GM18873 (cell line): ENCODE measurements around the gene CACNA1S.

Source experiments
- ATAC-seq: cut with Tn5 transposase; IDR thresholded peaks from one replicate; pipeline ENCODE4 v1.9.1; 2021; ENCODE audit warnings: mild to moderate bottlenecking, moderate library complexity, moderate number of reproducible peaks; ENCODE audit not compliant: unreplicated experiment, low FRiP score

The CACNA1S gene

GRCh38 chr1:200998323-200998722 is 113.9 kb downstream of the CACNA1S start:
- ATAC-seq: no peak

DNA sequence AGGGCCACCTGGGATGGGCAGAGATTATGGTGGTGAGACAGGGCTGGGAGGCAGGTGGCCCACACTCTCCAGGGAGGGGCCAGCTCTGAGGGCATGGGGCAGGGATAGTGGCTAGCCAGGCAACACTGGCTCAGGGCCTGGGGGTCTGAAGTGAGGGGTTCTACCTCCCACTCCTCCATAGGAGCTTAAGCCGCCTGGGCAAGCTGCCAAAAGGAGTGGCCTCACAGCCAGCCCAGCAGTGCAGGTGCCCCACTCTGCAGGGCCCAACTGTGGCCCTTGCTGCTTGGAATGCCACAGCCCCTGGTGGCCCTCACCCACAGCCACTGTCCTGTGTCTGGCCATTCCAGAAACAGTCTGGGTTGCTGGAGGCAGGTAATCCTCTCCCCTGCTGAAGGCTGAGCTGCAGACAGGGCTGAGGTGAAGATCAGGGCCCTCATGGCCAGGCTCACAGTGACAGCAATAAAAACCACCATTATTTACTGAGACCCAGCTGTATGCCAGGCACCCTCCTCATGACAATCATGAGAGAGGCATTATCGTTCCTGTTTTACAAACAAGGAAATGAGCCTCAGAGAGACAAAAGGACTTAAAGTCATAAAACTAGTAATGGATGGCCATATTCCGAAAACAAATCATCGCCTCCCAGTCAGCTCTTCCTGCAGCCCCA is 119.7 kb downstream of the CACNA1S start:
- ATAC-seq: no peak

- ATAC-seq: no peak
These were observed 121.1 kb downstream of the CACNA1S start for GRCh38 chr1:200991097-200991614.

GRCh38 chr1:200990114-200990513 is 122.1 kb downstream of the CACNA1S start:
- ATAC-seq: no peak
